GM21576 (cell line): ENCODE measurements around the gene PLCG2.
A peak's percentile ranks its signal among the peaks of the same experiment; 100 is the strongest.
"Not testable (repeated sequence)": the region's sequence is repeated elsewhere in the genome, so short reads cannot be mapped to it uniquely, and the experiment has no call there.

ENCODE experiments used
- ATAC-seq: cut with Tn5 transposase; IDR thresholded peaks from one replicate; pipeline ENCODE4 v1.9.1; 2021; ENCODE audit warnings: mild to moderate bottlenecking, moderate library complexity; ENCODE audit not compliant: unreplicated experiment

The PLCG2 gene

DNA sequence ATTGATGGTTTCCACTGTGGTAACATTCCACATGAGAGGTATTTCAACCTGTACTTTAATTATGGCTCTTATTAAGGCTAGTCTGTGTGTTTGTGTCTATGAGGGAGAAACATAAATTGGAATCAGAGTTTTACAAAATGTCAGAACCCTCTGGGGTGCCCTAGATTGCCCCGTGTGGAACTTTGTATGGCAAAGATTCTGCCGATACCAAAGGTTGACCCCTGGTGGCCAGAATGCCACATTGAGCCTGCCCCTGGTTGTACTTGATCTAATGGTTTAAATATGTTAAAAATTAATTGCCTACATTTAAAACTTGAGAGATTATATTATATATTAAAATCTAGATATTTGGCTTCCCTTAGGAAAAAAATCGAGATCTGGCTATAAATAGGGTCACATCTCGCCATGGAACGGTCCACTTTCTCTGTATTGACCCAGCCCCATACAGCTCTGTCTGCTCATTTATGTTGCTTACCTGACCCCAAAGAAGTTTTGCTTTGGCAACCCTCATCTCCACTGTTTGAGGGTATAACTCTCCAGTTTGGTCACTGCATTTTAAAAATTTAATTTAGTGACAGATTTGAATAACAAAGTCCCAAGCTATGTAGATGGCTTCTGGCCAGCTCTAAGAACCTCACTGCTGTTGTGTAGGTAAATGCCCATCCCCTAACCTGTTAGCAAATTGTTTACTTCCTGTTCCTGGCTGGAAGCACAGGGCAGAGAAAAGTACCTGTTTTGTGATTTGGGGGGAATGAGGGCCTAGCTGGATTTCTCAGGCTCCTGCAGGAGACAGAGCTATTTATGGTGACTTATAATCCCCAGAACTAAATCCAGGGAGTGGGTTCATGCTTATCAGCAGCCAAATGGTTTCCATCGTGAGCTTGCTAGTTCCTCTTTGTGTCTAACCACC is 95.0 kb downstream of the PLCG2 start:
- ATAC-seq: peak; percentile 73

GRCh38 chr16:81875461-81875860 is 96.4 kb downstream of the PLCG2 start:
- no peak for ATAC-seq

GRCh38 chr16:81876273-81876900 is 97.3 kb downstream of the PLCG2 start:
- no peak for ATAC-seq

GRCh38 chr16:81877490-81877889 is 98.4 kb downstream of the PLCG2 start:
- not testable (repeated sequence) for ATAC-seq

- no peak for ATAC-seq
These were observed 99.4 kb downstream of the PLCG2 start for GRCh38 chr16:81878529-81878928.

DNA sequence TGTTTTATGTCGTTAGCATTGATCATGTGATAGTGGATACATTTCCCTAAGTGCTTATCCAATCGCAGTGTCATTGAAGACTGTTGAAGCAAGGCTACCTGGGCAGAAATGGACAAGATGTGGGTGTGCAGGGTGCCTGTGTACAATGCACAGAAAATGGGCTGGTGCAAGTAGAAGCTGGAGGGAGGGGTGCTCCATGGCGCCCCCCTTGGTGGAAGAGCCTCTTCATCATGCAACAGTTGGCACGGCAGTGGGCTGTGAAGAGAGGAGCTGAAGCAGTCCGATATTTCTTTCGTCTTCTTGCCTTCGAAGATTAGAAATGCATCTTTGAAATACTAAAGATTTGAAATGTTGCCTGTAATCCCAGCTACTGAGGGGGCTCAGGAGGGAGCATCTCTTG is 100.5 kb downstream of the PLCG2 start:
- ATAC-seq: no peak

DNA sequence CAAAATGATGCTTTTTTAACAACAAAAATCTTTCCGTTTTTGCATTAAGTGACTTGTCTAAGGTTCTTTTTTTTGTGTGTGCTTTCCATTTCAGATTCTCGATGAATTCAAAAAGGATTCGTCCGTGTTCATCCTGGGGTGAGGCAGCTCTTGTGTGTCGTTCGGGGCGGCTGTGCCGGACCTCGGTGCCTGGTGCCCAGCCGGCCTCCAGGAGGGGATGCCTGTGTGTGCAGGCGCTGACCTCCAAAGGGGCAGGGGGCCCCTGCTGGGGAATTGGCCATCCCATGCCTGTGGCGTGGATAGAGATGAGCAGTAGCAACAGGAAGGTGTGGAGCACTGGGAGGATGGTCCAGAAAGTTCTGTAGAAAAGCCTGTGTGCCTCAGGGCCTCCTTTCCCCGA is 101.7 kb downstream of the PLCG2 start:
- no peak for ATAC-seq

DNA sequence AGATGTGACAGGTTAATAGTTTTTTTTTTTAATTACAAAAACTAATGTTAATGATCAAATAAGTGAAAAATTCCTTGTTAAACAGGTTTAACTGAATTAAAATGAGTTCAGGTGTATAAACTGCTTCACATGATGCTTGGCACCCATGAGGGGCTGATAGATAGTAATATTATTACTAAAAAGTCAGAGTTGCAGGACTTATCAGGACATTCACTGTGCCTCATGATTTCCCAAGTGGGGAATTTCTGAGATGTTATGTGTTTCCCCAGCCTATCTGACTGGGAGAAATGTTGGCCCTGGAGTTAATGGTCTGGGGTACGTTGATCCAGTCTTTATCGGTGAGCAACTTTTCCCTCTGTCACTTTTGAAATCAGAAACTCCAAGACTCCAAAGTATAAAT is 102.1 kb downstream of the PLCG2 start:
- no peak for ATAC-seq

DNA sequence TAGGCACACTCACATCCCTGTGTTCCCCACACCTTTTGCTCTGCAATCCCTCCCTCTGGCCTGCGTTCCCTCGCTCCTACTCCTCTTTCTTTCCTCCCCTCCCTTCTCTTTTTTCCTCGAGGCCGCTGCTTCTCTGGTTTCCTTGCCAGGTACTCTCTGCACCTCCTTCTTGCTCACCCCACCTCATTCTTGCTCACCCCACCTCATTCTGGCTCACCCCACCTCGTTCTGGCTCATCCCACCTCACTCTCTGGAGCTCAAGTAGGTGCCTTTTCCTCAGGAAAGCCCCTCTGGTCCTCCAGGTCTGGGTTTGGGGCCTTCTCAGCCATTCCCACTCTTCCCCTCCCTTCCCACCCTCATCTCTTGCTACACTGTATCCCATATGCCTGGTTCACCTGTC is 103.5 kb downstream of the PLCG2 start:
- no peak for ATAC-seq

DNA sequence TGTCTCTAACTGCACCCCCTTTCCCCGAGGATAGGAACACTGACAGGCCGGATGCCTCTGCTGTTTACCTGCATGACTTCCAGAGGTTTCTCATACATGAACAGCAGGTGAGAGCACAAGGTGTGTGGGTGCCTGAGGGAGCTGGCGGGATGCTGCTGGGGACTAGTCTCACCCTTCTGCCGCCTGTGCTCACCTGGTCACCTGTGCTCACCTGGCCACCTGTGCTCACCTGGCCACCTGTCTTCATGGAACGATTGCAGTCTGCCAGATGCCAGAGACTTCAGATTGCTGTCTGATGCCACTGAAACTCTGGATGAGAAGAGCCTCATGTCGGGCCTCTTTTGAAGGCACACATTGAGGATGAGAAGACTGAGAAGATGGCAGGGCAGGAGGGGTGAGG is 104.1 kb downstream of the PLCG2 start:
- ATAC-seq: no peak

- ATAC-seq: peak; percentile 53
These were observed 107.0 kb downstream of the PLCG2 start for GRCh38 chr16:81885976-81886586.

- no peak for ATAC-seq
These were observed 109.7 kb downstream of the PLCG2 start for GRCh38 chr16:81888520-81889394.

DNA sequence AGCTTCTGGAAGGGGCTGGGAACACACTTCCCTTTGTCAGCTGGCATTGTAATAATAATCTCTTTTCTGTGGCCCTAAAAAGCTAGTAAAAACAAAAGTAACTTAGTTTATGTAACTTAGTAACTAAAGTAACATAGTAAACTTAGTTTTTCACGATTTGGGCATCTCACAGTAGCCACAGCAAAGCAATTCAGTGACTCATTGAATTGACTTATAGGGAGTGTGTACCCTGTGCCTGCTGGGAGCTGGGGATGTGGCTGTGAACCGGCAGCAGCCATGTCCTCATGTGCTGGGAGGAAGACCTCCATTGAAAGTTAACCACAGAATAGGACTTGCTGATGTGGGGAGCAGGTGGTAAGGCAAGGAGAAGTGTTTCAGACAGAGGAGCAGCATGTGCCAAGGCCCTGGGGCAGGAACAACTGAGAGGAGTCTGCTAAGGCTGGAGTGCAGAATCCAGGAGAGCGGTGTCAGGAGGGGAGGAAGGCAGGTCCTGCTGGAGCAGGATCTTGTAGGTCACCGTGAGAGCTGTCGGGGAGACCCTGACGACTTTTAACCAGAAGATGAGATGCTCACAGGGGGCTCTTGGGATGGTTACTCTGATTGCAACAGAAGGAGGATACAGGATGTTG is 112.8 kb downstream of the PLCG2 start:
- ATAC-seq: no peak

- no peak for ATAC-seq
These were observed 115.5 kb downstream of the PLCG2 start for GRCh38 chr16:81894592-81894991.

GRCh38 chr16:81896902-81897301 is 117.8 kb downstream of the PLCG2 start:
- ATAC-seq: no peak

- no peak for ATAC-seq
These were observed 120.5 kb downstream of the PLCG2 start for GRCh38 chr16:81899601-81900000.

- ATAC-seq: no peak
These were observed 120.9 kb downstream of the PLCG2 start for GRCh38 chr16:81900014-81900413.

- ATAC-seq: no peak
These were observed 121.4 kb downstream of the PLCG2 start for GRCh38 chr16:81900456-81900855.

DNA sequence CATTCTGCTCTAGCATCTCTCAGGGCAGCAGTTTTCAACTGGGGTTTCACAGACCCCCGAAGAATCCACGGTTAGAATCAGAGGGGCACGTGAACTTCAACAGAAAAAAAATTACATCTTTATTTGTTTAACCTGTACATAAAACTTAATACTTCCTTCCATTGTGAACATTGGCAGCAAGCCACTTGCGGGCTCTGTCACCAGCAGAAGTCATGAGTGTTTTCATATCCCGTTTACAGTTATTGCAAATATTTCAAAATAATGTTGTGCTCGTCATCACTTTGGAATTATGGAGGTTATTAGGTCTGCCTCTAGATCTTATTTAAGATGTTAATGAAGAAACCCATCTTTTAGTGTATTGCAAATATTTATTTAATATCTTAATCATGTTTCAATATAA is 122.4 kb downstream of the PLCG2 start:
- ATAC-seq: no peak

DNA sequence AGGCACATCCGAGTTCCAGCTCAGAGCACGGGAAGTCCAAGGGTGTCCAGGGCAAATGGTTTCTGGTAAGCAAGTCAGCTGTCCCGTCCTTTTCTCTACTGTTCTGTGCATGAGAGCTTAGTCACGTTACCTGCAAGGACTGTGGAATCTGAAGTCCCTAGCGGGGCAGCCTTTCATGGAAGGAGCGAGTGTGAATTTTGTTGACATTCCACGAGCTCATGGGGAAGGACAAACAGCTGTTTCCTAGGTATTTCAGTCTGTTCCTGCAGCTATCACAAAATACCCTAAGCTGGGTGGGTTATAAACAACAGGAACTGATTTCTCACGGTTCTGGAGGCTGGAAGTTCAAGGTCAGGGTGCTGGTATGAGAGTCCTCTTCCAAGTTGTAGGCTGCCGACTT is 122.9 kb downstream of the PLCG2 start:
- ATAC-seq: no peak

- ATAC-seq: no peak
These were observed 125.2 kb downstream of the PLCG2 start for GRCh38 chr16:81904320-81904719.
